H9 (cell line): Measurements from ENCODE around the gene GPR155. TPM values are rescaled to one million over a fixed set of nuclear protein-coding genes. Genes with fewer than 3 reads are reported as not detected.

Experiments
- DNase-seq: peaks from one replicate; pipeline ENCODE4 v3.0.0-alpha.2; 2017
- H2AFZ ChIP-seq: one replicate; pipeline ENCODE4 v1.6.1; 2013; ENCODE audit warnings: mild to moderate bottlenecking, low read length, control low read depth, moderate library complexity
- H2AK5ac ChIP-seq: 2 replicates; pipeline ENCODE4 v1.6.1; 2013; ENCODE audit warnings: low read length, control low read depth, mixed read lengths; ENCODE audit not compliant: insufficient read length
- H2BK120ac ChIP-seq: one replicate; pipeline ENCODE4 v1.6.1; 2013; ENCODE audit warnings: low read depth, mild to moderate bottlenecking, low read length, control low read depth, inconsistent platforms; ENCODE audit not compliant: poor library complexity, severe bottlenecking
- H2BK12ac ChIP-seq: 2 replicates; pipeline ENCODE4 v1.6.1; 2013; ENCODE audit warnings: low read length, control low read depth, mixed read lengths, low read depth; ENCODE audit not compliant: insufficient read length
- H2BK15ac ChIP-seq: 2 replicates; pipeline ENCODE4 v1.6.1; 2013; ENCODE audit warnings: low read depth, low read length, control low read depth
- H2BK20ac ChIP-seq: one replicate; pipeline ENCODE4 v1.6.1; 2013; ENCODE audit warnings: low read depth, mild to moderate bottlenecking, low read length, control low read depth, inconsistent platforms; ENCODE audit not compliant: poor library complexity, severe bottlenecking
- H2BK5ac ChIP-seq: 2 replicates; pipeline ENCODE4 v1.6.1; 2013; ENCODE audit warnings: low read length, control low read depth, mixed read lengths; ENCODE audit not compliant: insufficient read length
- H3K14ac ChIP-seq: 2 replicates; pipeline ENCODE4 v1.6.1; 2013; ENCODE audit warnings: low read length, control low read depth; ENCODE audit not compliant: insufficient read depth
- H3K18ac ChIP-seq: 2 replicates; pipeline ENCODE4 v1.6.1; 2013; ENCODE audit warnings: low read depth, mild to moderate bottlenecking, mixed read lengths, low read length, control low read depth; ENCODE audit not compliant: insufficient read length
- H3K23ac ChIP-seq: 2 replicates; pipeline ENCODE4 v1.6.1; 2013; ENCODE audit warnings: low read length, control low read depth, mixed read lengths, low read depth; ENCODE audit not compliant: insufficient read length
- H3K23me2 ChIP-seq: 2 replicates; pipeline ENCODE4 v1.6.1; 2013; ENCODE audit warnings: low read depth, mild to moderate bottlenecking, mixed read lengths, low read length, control low read depth; ENCODE audit not compliant: insufficient read length, poor library complexity, severe bottlenecking
- H3K27ac ChIP-seq: 2 replicates; pipeline ENCODE4 v1.5.1; 2013; ENCODE audit warnings: low read length, control low read depth, mixed read lengths, low read depth; ENCODE audit not compliant: insufficient read length
- H3K27me3 ChIP-seq: 2 replicates; pipeline ENCODE4 v1.6.1; 2013; ENCODE audit warnings: low read length, control low read depth, inconsistent platforms; ENCODE audit not compliant: insufficient read depth
- H3K4ac ChIP-seq: 2 replicates; pipeline ENCODE4 v1.6.1; 2013; ENCODE audit warnings: low read depth, mild to moderate bottlenecking, control low read depth, inconsistent platforms, low read length, moderate library complexity
- H3K4me1 ChIP-seq: 2 replicates; pipeline ENCODE4 v1.6.1; 2013; ENCODE audit warnings: low read length, control low read depth, inconsistent platforms; ENCODE audit not compliant: insufficient read depth
- H3K4me2 ChIP-seq: 2 replicates; pipeline ENCODE4 v1.6.1; 2013; ENCODE audit warnings: low read length, control low read depth, mixed read lengths; ENCODE audit not compliant: insufficient read length, insufficient read depth
- H3K56ac ChIP-seq: 2 replicates; pipeline ENCODE4 v1.6.1; 2013; ENCODE audit warnings: low read depth, mild to moderate bottlenecking, mixed read lengths, low read length, control low read depth; ENCODE audit not compliant: insufficient read length
- H3K79me1 ChIP-seq: 2 replicates; pipeline ENCODE4 v1.6.1; 2013; ENCODE audit warnings: low read depth, mild to moderate bottlenecking, moderate library complexity, low read length, control low read depth, inconsistent platforms; ENCODE audit not compliant: insufficient read depth, poor library complexity, severe bottlenecking
- H3K79me2 ChIP-seq: 2 replicates; pipeline ENCODE4 v1.6.1; 2013; ENCODE audit warnings: low read length, control low read depth, inconsistent platforms; ENCODE audit not compliant: insufficient read depth
- H3K9ac ChIP-seq: 2 replicates; pipeline ENCODE4 v1.6.1; 2013; ENCODE audit warnings: low read length, control low read depth, mixed read lengths; ENCODE audit not compliant: insufficient read length; ENCODE audit errors: extremely low read depth
- H3K9me3 ChIP-seq: one replicate; pipeline ENCODE4 v1.6.1; 2013; ENCODE audit warnings: low read depth, low read length, inconsistent platforms; ENCODE audit not compliant: control insufficient read depth
- H3T11ph ChIP-seq: one replicate; pipeline ENCODE4 v1.6.1; 2013; ENCODE audit warnings: mild to moderate bottlenecking, low read length, control low read depth, inconsistent platforms
- H4K20me1 ChIP-seq: one replicate; pipeline ENCODE4 v1.6.1; 2013; ENCODE audit not compliant: control insufficient read depth, insufficient read length, insufficient read depth
- H4K5ac ChIP-seq: 2 replicates; pipeline ENCODE4 v1.6.1; 2013; ENCODE audit warnings: low read depth, mild to moderate bottlenecking, mixed read lengths, low read length, control low read depth; ENCODE audit not compliant: insufficient read length
- H4K8ac ChIP-seq: replicated peaks from 2 replicates; pipeline ENCODE4 v1.6.1; 2013; ENCODE audit warnings: low read length, control low read depth, mixed read lengths, low read depth; ENCODE audit not compliant: insufficient read length
- H4K91ac ChIP-seq: 2 replicates; pipeline ENCODE4 v1.6.1; 2013; ENCODE audit warnings: low read depth, mild to moderate bottlenecking, moderate library complexity, mixed read lengths, low read length, control low read depth; ENCODE audit not compliant: insufficient read length
- H3K27ac Mint-ChIP-seq, 3 experiments: 2 replicates in 2 of 3; 3 replicates in 1 of 3; pipeline ENCODE4 v1.8.0; 2020 to 2021; ENCODE audit warnings: mixed read lengths in 3 of 3, mild to moderate bottlenecking in 1 of 3, moderate library complexity in 1 of 3
- H3K27me3 Mint-ChIP-seq: 2 replicates; pipeline ENCODE4 v1.8.0; 2021; ENCODE audit warnings: low read depth, mild to moderate bottlenecking, moderate library complexity, mixed read lengths
- H3K36me3 Mint-ChIP-seq, 3 experiments: 2 replicates in 2 of 3; 3 replicates in 1 of 3; pipeline ENCODE4 v1.8.0; 2020 to 2021; ENCODE audit warnings: low read depth in 3 of 3, mixed read lengths in 3 of 3; ENCODE audit not compliant: insufficient read depth in 1 of 3
- H3K4me1 Mint-ChIP-seq, 2 experiments: 2 replicates each; pipeline ENCODE4 v1.8.0; 2020; ENCODE audit warnings: mixed read lengths in 2 of 2
- H3K4me3 Mint-ChIP-seq, 2 experiments: 2 replicates in 1 of 2; 3 replicates in 1 of 2; pipeline ENCODE4 v1.8.0; 2020 to 2021; ENCODE audit warnings: mild to moderate bottlenecking in 2 of 2, mixed read lengths in 2 of 2, moderate library complexity in 1 of 2
- H3K9me3 Mint-ChIP-seq, 2 experiments: 2 replicates in 1 of 2; 3 replicates in 1 of 2; pipeline ENCODE4 v1.8.0; 2020; ENCODE audit warnings: mild to moderate bottlenecking in 2 of 2, mixed read lengths in 2 of 2, moderate library complexity in 1 of 2
- WGBS: extraction: QIAGEN DNeasy Blood & Tissue Kit; methylation state at CpG from one replicate; pipeline ENCODE4 v1.1.7; 2013; ENCODE audit warnings: missing lambda C conversion rate, low lambda C conversion rate, mixed read lengths; ENCODE audit not compliant: insufficient read length; ENCODE audit errors: extremely low coverage; 5-methylcytosine and 5-hydroxymethylcytosine counted together
- total RNA-seq: library from RNA; stranded (reverse); gene quantifications from 2 replicates; pipeline ENCODE4 v1.2.1, GENCODE V29; 2021
- TF ChIP-seq, protein P1 (sequence below): fragments of 200-600 bp; sonication (generic); conservative IDR thresholded peaks from 3 replicates; pipeline ENCODE4 v1.8.0; 2021; ENCODE audit warnings: antibody characterized with exemption, mild to moderate bottlenecking

The GPR155 gene
- total RNA-seq, 1 experiment from 2014 or later: 0.35 TPM

DNA sequence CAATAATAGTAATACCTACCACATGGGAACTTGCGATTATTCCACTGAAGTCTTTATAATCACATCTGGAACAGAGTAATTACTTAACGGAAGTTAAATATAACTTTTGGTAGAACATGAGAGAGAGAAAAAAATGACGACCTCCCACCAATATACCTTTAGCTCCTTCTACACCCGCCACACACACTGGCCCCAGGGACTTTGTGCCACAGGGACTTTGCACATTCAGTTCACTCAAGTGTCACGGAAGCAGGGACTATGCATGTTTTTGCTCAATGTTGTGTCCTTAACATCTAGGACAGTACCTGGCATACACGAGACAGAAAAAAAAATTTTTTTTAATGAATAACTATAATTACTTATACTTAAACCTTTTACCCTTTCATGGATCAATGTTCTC is 4.0 kb downstream of the GPR155 start:
- Mint-ChIP-seq H3K27ac (no peak overlapping the region), H3K4me1 (peaks cover 7 to 9% of the 10 kb centered on the region in 2 experiments), H3K27me3 (peaks cover 23% of the 10 kb centered on the region), H3K36me3 (no peaks in the 10 kb centered on the region; a peak in 3 of 7 replicates), H3K4me3 (no peak overlapping the region), H3K9me3 (peaks cover 0 to 1% of the 10 kb centered on the region in 2 experiments; a peak in 2 of 5 replicates)
- no peak overlapping the region for H3K23ac ChIP-seq
- no peak overlapping the region for H3T11ph ChIP-seq
- H3K27ac ChIP-seq: no peak overlapping the region
- H2BK12ac ChIP-seq: no peak overlapping the region
- H4K20me1 ChIP-seq: no peaks in the 10 kb centered on the region
- no peaks in the 10 kb centered on the region for H3K4me1 ChIP-seq
- no peaks in the 10 kb centered on the region for H3K9me3 ChIP-seq
- H3K79me2 ChIP-seq: no peaks in the 10 kb centered on the region
- no peak overlapping the region for H3K14ac ChIP-seq
- H3K56ac ChIP-seq: no peak overlapping the region
- no peak overlapping the region for H2BK15ac ChIP-seq
- no peak overlapping the region for H2BK5ac ChIP-seq
- TF ChIP-seq, protein P1, sequence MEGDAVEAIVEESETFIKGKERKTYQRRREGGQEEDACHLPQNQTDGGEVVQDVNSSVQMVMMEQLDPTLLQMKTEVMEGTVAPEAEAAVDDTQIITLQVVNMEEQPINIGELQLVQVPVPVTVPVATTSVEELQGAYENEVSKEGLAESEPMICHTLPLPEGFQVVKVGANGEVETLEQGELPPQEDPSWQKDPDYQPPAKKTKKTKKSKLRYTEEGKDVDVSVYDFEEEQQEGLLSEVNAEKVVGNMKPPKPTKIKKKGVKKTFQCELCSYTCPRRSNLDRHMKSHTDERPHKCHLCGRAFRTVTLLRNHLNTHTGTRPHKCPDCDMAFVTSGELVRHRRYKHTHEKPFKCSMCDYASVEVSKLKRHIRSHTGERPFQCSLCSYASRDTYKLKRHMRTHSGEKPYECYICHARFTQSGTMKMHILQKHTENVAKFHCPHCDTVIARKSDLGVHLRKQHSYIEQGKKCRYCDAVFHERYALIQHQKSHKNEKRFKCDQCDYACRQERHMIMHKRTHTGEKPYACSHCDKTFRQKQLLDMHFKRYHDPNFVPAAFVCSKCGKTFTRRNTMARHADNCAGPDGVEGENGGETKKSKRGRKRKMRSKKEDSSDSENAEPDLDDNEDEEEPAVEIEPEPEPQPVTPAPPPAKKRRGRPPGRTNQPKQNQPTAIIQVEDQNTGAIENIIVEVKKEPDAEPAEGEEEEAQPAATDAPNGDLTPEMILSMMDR: no peak
- no peak overlapping the region for H3K4me2 ChIP-seq
- H2BK20ac ChIP-seq: no peak overlapping the region
- no peak overlapping the region for H4K5ac ChIP-seq
- H3K4ac ChIP-seq: no peak overlapping the region
- no peaks in the 10 kb centered on the region for H3K79me1 ChIP-seq
- no peak overlapping the region for H2AK5ac ChIP-seq
- no peak overlapping the region for H4K91ac ChIP-seq
- H3K18ac ChIP-seq: no peak overlapping the region
- no peak overlapping the region for H2AFZ ChIP-seq
- peaks cover 4% of the 10 kb centered on the region; the same call in 1 of the 2 replicates for H3K27me3 ChIP-seq
- DNase-seq: no peak
- WGBS: no CpG with 5 or more reads among the region's 6 CpGs
- H2BK120ac ChIP-seq: no peak overlapping the region
- H3K9ac ChIP-seq: no peak overlapping the region
- H3K23me2 ChIP-seq: peaks cover 13% of the 10 kb centered on the region
- no peak overlapping the region for H4K8ac ChIP-seq
